GM18526 (cell line): ENCODE measurements around the gene SULT1A4.
"Not testable (repeated sequence)": the region's sequence is repeated elsewhere in the genome, so short reads cannot be mapped to it uniquely, and the experiment has no call there.

ENCODE experiments used
- POLR2A ChIP-seq: IDR thresholded peaks from 3 replicates; pipeline ENCODE4 v1.6.1; 2011; ENCODE audit not compliant: insufficient read length; ENCODE audit errors: extremely low read depth

Gene SULT1A4

DNA sequence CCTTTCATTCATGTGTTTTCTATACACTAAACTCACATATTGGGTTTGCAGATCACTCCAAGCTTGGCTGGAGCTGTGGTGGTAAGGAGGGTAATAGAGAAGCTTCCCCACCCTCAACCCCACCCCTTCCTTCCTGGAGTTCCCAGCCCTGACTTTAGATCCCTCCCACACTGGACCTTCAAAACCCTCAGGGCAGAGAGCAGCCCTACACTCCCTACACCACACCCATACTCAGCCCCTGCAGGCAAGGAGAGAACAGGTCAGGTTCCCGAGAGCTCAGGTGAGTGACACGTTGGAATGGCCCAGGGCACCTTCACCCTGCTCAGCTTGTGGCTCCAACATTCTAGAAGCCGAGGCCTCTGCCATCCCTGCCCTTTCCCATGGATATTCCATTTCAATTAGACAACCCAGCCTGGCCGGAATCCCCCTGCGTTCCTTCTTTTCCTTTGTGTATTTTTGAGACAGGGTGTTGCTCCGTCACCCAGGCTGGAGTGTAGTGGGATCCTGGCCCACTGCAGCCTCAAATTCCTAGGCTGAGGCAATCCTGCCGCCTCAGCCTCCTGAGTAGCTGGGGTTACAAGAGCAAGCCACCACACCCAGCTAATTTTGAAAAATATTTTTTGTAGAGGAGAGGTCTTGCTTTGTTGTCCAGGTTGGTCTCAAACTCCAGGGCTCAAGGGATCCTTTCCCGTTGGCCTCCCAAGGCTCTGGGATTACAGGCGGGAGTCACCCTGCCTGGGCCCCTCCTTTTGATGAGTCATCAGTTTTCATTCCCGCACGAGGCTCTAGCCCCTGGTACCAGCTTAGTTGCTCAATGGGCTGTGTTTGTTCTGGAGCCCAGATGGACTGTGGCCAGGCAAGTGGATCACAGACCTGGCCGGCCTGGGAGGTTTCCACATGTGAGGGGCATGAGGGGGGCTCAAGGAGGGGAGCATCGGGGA, at the start of gene SULT1A4:
Gene SULT1A4 (plus strand): TSS at position 208 of the 941 bp plus-strand sequence. CDS start 1,473 bp downstream, outside the sequence.
- not testable (repeated sequence) for TF ChIP-seq POLR2A

DNA sequence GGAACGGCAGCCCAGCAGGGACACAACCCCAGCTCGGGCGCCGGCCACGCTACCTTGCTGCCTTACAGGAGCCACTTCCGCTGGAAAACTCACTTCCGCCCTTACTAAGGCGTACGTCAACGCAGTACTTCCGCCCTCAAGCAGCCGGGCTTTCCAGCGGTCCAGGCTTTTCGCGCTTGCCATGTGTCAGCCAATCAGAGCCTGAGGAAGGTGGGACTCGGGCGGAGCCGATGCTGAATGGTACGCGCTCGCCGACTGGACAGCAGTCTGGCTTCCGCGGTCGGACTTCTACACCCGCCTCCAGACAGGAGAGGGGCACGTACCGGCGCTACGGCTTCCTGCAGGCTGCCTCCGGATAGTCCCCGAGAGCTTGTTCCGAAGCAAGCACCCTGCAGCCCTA, 5.4 kb upstream of the SULT1A4 start, which contains the start of the genes BOLA2 and SLX1B:
Gene BOLA2 (minus strand): TSS at position 83 of the 400 bp plus-strand sequence. CDS start 98 bp downstream, outside the sequence.
Gene SLX1B (plus strand): TSS at position 265 of the 400 bp plus-strand sequence.
- not testable (repeated sequence) for TF ChIP-seq POLR2A

DNA sequence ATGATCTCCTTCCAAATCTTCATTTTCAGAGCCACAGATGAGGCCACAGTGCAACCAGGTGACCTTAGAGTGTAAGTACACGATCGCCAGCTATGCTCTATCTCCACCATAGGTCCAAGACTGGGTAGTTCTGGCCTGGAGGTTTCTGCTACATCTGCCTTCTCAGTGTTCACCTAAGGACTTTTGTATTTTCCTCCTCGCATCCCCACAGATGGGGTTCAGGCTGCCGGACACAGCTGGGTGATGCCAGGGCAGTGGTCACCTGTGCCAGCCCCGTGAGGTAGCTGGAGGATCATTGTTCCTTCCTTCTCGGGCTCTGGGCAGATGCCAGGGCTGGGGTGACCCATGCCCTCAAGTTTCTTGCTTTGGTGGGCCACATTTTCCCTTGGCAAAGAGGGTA, 46.6 kb downstream of the SULT1A4 start, which contains the start of gene NPIPB12:
Gene NPIPB12 (minus strand): TSS at position 101 of the 400 bp plus-strand sequence.
- TF ChIP-seq POLR2A = not testable (repeated sequence)
